LNCAP (cell line): ENCODE results near the gene MAPK14.

Experiments used
- TF ChIP-seq, protein P1 (sequence below): fragments of 450-650 bp; IDR thresholded peaks from 2 replicates; pipeline ENCODE4 v1.5.1; 2017; ENCODE audit warnings: mild to moderate bottlenecking

The MAPK14 gene

DNA sequence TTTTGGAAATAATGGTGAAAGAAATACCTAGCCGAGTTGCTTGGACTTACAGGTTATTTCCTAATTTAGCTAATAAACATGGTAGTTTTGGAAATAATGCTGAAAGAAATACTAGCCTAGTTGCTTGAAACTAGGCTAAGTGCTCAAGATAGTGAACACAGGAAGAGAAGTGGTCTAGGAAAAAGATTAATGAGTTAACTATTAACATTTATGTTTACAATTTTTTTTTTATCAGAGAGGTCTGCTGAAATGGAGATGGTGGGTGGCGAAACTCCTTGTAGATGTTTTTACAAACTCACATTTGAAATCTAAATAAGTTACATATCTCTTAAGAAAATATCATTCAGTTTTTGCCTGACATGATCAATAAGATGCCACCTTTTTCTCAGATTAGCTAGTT, 39.2 kb downstream of the MAPK14 start:
- TF ChIP-seq, protein P1, sequence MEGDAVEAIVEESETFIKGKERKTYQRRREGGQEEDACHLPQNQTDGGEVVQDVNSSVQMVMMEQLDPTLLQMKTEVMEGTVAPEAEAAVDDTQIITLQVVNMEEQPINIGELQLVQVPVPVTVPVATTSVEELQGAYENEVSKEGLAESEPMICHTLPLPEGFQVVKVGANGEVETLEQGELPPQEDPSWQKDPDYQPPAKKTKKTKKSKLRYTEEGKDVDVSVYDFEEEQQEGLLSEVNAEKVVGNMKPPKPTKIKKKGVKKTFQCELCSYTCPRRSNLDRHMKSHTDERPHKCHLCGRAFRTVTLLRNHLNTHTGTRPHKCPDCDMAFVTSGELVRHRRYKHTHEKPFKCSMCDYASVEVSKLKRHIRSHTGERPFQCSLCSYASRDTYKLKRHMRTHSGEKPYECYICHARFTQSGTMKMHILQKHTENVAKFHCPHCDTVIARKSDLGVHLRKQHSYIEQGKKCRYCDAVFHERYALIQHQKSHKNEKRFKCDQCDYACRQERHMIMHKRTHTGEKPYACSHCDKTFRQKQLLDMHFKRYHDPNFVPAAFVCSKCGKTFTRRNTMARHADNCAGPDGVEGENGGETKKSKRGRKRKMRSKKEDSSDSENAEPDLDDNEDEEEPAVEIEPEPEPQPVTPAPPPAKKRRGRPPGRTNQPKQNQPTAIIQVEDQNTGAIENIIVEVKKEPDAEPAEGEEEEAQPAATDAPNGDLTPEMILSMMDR, result no peak

DNA sequence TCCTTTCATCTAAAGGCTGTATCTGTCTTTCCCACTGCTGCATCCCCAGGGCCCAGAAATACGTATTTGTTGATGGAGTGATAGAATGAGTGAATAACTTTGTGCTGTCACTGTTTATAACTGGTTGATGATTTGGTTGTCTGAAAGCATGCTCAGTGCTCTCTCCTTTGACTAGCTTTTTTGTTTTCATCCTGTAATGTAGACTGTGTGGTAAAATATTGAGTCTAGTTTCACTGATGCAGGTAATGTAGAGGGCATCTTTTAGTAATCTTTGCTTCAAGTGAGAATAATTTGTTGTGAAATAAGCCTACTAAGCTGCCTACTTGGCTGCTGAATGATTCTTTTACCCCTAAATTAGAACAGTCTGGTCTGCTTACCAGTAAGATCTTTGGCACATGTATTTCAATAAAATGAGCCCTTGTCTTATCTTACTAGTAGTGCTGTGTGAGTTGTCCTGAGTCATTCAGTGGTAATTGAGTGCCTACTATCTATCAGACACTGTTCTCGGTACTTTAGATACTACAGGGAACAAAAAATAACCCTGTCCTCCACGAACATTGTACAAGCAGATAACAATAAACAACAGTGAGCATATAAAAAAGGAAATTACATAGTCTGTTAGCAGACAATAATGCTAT, 39.9 kb downstream of the MAPK14 start:
- TF ChIP-seq, protein P1, result no peak

DNA sequence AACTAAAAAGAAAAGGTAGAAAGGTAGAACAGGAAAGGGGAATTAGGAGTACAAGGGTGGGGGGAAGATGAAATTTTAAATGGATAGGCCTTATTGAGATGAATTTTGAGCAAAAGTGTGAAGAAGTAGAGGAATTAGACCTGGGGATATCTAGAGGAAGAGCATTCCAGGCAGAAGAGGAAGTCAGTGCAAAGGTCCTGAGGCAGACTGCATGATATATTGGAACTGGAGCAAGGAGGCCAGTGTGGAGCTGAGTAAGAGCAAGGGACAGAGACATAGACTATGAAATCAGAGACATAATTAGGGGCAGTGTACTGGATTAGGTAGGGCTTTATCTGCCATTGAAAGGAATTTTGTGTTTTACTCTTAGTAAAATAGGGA, 40.4 kb downstream of the MAPK14 start:
- TF ChIP-seq, protein P1, result no peak

DNA sequence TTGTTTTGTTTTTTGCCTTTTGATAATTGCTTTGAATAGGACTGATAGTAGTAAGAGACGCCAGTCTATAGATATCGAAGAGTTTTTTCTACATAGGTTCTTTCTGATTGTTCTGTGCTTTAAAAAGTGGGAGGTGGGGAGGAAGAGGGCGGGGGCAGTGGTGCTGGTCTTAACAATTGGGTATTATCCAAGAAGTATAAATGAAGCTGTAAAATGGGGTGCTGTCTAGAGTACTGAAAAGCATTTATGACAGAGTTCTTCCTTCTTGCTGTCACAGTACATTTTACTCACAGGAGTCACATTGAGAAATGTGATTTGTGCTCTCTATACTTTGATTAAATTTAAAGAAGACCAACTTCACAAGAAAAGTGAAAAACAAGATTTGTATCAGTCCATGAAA, 41.0 kb downstream of the MAPK14 start:
- TF ChIP-seq, protein P1, result no peak

DNA sequence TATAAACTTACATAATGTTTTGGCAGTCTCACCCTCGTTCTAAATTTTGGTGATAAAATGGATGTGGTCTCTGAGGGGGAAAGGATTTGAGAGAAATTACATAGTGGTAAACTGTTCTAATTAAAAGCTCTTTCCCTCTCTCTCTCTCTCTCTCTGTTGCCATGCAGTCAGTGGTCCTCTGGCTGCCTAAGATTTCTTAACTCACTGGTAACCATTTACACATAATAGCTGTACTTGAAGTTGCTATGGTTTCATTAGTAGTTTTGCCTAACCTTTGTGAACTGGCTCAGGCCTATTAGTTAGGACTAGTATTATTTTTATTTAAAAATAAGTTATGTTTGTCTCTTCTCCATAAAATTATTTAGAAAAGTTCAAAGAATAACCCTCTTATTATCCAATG, 42.0 kb downstream of the MAPK14 start:
- TF ChIP-seq, protein P1, result no peak

DNA sequence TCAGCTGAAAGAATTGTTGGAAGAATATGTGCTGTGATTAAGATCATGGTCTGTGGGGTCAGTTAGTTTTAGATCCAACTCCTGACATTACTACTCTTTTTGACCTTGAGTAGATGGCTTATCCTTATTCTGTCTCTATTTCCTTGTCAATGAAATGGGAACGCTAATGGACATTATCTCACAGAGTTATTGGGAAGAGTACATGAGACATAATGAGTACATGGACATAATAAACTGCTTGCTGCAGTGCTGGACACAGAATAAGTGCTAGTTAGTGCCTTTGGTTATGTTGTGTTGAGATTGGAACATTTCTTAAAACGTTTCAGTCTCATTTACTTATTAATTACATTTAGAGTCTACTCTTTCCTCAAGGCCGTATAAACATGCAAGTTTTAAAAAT, 42.6 kb downstream of the MAPK14 start:
- TF ChIP-seq, protein P1, result no peak

DNA sequence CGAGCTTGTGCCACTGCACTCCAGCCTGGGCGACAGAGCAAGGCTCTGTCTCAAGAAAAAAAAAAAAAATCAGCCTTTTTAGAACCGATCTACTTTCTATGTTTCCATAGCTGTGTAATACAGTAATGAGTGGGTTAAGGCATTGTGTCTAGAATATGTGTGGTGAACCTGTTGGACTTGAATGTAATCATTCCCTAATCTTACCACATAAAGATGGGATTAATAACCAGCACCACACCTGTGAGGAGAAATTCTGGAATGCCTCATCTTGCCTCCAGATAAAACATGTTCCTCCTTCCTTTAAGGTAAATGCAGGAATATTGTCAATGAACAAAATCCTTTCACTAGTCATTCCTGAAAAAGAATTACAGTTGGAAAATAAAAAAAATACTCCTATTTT, 43.7 kb downstream of the MAPK14 start:
- TF ChIP-seq, protein P1, result no peak

DNA sequence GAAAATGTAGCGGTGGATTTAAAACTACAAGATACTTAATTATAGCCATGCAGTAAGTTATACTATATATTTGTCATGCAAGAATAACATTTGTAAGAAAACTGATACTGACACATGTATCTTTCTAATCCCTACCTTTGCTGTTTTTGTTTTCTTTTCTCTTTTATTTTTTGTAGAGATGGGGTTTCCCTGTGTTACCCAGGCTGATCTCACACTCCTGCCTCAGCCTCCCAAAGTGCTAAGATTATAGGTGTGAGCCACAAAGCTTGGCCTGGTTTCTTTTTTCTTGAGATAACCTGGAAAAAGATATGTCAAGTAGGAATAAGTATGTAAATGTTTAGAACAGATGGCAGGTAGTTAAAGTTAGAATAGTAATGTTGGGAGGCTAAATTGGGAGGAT, 44.1 kb downstream of the MAPK14 start:
- TF ChIP-seq, protein P1, result no peak
